HG03108 (cell line): ENCODE measurements around the gene SERINC5.

Experiments used
- ATAC-seq: cut with Tn5 transposase; IDR thresholded peaks from one replicate; pipeline ENCODE4 v1.9.1; 2021; ENCODE audit warnings: moderate library complexity; ENCODE audit not compliant: unreplicated experiment

SERINC5 gene

DNA sequence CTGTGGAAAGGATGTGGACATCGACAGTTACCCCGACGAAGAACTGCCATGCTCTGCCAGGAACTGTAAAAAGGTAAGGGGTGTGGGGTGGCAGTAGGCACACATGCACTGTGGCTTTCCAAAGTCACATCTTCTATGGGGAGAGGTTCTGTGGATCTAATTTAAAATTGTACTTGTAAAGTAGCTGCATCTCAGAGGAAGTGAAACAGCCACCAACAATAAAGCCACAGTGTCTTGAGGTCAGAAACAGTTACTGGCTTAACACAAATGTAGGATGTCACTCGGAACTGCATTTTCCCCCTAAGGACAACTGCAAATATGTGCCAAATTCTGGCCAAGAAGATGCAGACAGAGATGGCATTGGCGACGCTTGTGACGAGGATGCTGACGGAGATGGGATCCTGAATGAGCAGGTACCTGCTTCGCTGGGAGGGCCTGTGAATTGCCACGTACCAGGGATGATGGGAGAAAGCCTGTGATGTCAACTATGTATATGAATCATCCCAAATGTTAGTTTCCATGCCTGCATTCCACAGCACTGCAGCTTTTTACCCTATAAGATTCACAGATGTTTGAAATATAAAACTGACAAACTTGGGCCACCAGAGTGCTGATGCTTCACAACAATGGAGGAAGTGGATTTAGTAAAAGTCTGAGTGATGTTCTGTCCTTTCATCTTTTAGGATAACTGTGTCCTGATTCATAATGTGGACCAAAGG lies 185.4 kb downstream of the SERINC5 start:
- ATAC-seq = no peak

GRCh38 chr5:80069918-80070318 lies 185.9 kb downstream of the SERINC5 start:
- no peak for ATAC-seq

GRCh38 chr5:80069251-80069800 lies 186.5 kb downstream of the SERINC5 start:
- no peak for ATAC-seq

DNA sequence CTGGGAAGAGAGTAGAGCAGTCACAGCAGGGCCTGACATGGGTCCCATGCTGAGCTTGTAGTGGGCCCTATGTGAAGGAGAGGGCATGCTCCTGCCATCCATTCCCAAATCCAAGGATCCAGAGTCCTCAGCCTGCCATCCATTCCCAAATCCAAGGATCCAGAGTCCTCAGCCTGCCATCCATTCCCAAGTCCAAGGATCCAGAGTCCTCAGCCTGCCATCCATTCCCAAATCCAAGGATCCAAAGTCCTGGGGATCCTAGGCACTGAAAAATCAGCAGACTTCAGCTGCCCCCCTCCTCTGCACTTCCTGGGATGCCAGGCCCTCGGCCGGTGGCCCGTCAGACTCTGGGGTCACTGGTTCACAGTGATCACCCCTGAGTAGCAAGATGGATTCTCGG lies 187.1 kb downstream of the SERINC5 start:
- no peak for ATAC-seq

DNA sequence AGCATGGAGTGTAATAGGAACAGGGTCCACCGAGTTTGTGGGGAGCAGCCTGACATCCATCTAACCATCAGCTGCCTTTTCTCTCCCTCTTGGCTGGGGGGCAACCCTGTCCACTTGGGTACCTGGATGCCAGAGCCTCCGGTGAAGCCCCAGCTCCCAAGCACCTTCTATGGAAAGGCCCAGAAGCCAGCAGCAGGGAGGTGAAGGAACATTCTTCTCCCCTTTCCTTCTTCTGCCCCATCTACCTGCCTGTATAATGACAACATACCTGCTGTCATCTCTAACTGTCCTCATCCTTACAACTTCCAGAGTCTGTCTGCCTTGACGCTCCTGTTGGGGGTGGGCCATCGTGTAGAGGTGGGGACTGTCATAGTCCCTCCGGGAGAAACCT lies 187.6 kb downstream of the SERINC5 start:
- no peak for ATAC-seq

- ATAC-seq = no peak
Measured at GRCh38 chr5:80067531-80068245, 188.2 kb downstream of the SERINC5 start.

GRCh38 chr5:80067016-80067415 lies 188.8 kb downstream of the SERINC5 start:
- no peak for ATAC-seq

DNA sequence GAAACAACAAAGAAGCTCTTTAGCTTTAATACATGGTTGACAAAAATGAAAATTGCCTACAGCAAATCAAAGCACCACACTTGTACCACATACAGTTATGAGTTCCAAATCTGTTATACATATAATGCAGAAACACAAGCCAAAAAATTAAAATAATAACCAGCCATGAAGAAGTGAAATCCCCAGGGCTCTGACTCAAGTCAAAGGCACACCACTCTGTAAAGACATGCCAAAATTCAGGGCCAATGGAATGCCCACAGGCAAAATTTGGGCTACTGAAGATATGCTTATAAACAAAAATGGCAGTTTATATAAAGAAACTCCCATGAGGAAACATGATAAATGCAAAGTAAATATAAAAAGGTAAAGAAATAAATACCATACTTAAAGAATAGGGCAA lies 191.7 kb downstream of the SERINC5 start:
- ATAC-seq = no peak
